ENCODE measurements around the gene POU2F2.
"Not testable (repeated sequence)": the region's sequence is repeated elsewhere in the genome, so short reads cannot be mapped to it uniquely, and the experiment has no call there.

The POU2F2 gene

GRCh38 chr19:42057846-42058245, 74.4 kb downstream of the POU2F2 start:
- no peak for DNase-seq

GRCh38 chr19:42054205-42054604, 78.0 kb downstream of the POU2F2 start:
- DNase-seq = no peak

GRCh38 chr19:42053037-42053935, 79.0 kb downstream of the POU2F2 start:
- DNase-seq = no peak

- no peak for DNase-seq
These were observed 79.9 kb downstream of the POU2F2 start for GRCh38 chr19:42052241-42052863.

- DNase-seq = no peak
These were observed 80.8 kb downstream of the POU2F2 start for GRCh38 chr19:42051166-42052115.

GRCh38 chr19:42048992-42049391, 83.3 kb downstream of the POU2F2 start:
- DNase-seq = no peak

GRCh38 chr19:42045575-42045974, 86.7 kb downstream of the POU2F2 start:
- no peak for DNase-seq

- DNase-seq = no peak
These were observed 89.6 kb downstream of the POU2F2 start for GRCh38 chr19:42042455-42043170.

GRCh38 chr19:42040491-42040890, 91.8 kb downstream of the POU2F2 start:
- DNase-seq = not testable (repeated sequence)

- no peak for DNase-seq
These were observed 92.2 kb downstream of the POU2F2 start for GRCh38 chr19:42040031-42040430.

GRCh38 chr19:42038666-42039065, 93.6 kb downstream of the POU2F2 start:
- no peak for DNase-seq

- DNase-seq = no peak
These were observed 94.6 kb downstream of the POU2F2 start for GRCh38 chr19:42037649-42038048.
